Suppressor macrophage (primary cell): Measurements from ENCODE around the gene ABTB1.

ENCODE experiments used
- DNase-seq, 4 experiments: peaks; one replicate each; pipeline ENCODE4 v3.0.0-alpha.2; 2020 to 2022

The ABTB1 gene

GRCh38 chr3:127720985-127721935, 48.5 kb downstream of the ABTB1 start:
- DNase-seq: no peak

GRCh38 chr3:127722091-127722784, 49.5 kb downstream of the ABTB1 start:
- DNase-seq: no peak

DNA sequence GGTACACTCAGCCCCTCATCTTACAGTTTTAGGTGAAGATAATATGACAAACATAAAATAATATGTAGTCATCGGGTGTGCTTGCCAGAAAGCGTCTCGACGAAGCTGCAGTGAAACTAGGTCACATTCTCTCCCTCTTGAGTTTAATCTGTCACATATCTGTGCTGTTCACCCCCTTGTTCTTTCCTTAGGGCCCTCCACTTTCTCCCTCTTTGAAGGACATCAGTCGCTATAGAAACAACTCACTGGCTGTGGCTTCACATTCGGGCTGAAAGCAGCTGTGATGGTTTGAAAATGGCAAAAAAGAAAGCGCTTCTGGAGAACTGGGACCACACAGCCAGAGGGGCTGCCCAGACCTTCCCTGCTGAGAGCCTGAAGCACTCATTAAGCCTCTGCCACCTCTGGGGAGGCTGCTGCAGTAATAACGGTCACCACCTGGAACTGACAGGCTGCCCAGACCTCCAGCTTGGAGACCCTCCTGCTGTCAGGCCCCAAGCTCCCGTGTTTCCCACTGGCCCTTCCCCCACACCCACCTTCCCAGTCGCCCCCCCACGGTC, 50.3 kb downstream of the ABTB1 start:
- DNase-seq: no peak

GRCh38 chr3:127726894-127727293, 54.1 kb downstream of the ABTB1 start:
- DNase-seq: no peak

DNA sequence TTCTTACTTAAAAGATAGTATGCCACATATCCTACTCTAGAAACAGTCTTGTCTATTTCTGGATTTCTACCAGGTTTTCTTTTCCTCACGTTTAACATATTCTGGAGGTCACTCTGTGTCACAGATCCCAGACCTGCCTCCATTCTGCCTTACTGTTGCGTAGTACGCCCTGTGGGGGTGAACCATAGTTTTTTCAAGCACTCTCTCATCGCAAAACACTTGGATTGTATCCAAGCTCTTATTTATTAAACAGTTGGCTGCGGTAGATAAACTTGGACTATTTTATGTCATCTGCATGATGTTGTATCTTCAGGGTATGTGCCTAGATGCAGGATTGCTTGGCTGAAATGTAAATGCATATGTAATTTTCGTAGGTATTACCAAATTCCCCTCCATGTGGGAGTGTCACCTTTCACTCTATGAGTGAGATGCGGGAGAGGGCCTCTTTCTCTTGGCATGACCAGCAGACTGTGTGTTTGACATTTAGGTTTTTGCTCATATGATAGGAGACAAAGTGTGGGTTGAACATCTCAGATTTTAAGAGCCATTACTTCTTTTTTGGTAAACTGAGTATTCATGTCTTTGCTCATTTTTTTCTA, 55.8 kb downstream of the ABTB1 start:
- DNase-seq: peak; percentile 54 to 87 (median 65)

- peak; percentile 85 to 98 (median 92) for DNase-seq
Observed at GRCh38 chr3:127729556-127730056, 56.9 kb downstream of the ABTB1 start.

- no peak for DNase-seq
Observed at GRCh38 chr3:127730171-127730570, 57.4 kb downstream of the ABTB1 start.
